Sigmoid colon (tissue), 7 donors: ENCODE results near the gene OR5H15. TPM values are rescaled to one million over a fixed set of nuclear protein-coding genes. Genes with fewer than 3 reads are reported as not detected.
"Not testable (repeated sequence)": the region's sequence is repeated elsewhere in the genome, so short reads cannot be mapped to it uniquely, and the experiment has no call there.

Experiments
- DNase-seq: peaks from one replicate; pipeline ENCODE4 v3.0.0-alpha.2; 2019
- H3K27ac ChIP-seq, 4 donors: fragments of 200-600 bp; sonication (generic); one replicate each; pipeline ENCODE4 v1.5.1; 2016 to 2019; ENCODE audit warnings: mild to moderate bottlenecking in 1 of 4
- H3K27me3 ChIP-seq, 3 donors: fragments of 200-600 bp; sonication (generic); one replicate each; pipeline ENCODE4 v1.5.1; 2019; ENCODE audit warnings: mild to moderate bottlenecking in 1 of 3
- H3K36me3 ChIP-seq, 4 donors: fragments of 200-600 bp; sonication (generic); one replicate each; pipeline ENCODE4 v1.5.1; 2016 to 2019
- H3K4me1 ChIP-seq, 4 donors: fragments of 200-600 bp; sonication (generic); one replicate each; pipeline ENCODE4 v1.5.1; 2017 to 2019
- H3K4me3 ChIP-seq, 4 donors: fragments of 200-600 bp; sonication (generic); one replicate each; pipeline ENCODE4 v1.5.1; 2017 to 2019; ENCODE audit warnings: mild to moderate bottlenecking in 2 of 4, moderate library complexity in 1 of 4
- H3K9me3 ChIP-seq, 4 donors: fragments of 200-600 bp in 3 of 4; sonication (generic) in 3 of 4; one replicate each; pipeline versions ENCODE4 v1.5.1 to v1.6.1; 2013 to 2019
- EP300 ChIP-seq, 4 donors: sonication (generic); formaldehyde crosslinking; IDR thresholded peaks; one replicate each; pipeline ENCODE4 v1.6.1; 2017; ENCODE audit warnings: antibody characterized with exemption in 4 of 4
- POLR2A ChIP-seq, 2 donors: fragments of 450-650 bp; IDR thresholded peaks; one replicate each; pipeline ENCODE4 v1.6.1; 2016; ENCODE audit warnings: antibody characterized with exemption in 2 of 2, mild to moderate bottlenecking in 2 of 2, moderate library complexity in 2 of 2
- POLR2AphosphoS5 ChIP-seq, 4 donors: sonication (generic); formaldehyde crosslinking; IDR thresholded peaks; one replicate each; pipeline ENCODE4 v1.6.1; 2017; ENCODE audit warnings: antibody characterized with exemption in 4 of 4
- WGBS, 2 donors: extraction: QIAGEN DNeasy Blood & Tissue Kit; methylation state at CpG; one replicate each; pipeline ENCODE4 v1.1.7; 2013; 5-methylcytosine and 5-hydroxymethylcytosine counted together
- intact Hi-C: fragments of 100-400 bp; cut with DNase I; formaldehyde crosslinking; loops from one replicate; pipeline ENCODE4 v1.15.1; 2023
- polyA plus RNA-seq, 3 donors: library from polyadenylated mRNA; stranded (reverse); fragments of 200-250 nt; gene quantifications; one replicate each; pipeline ENCODE4 v1.2.3, GENCODE V29; 2013
- total RNA-seq, 4 donors: library from RNA; depleted of rRNA; stranded (reverse); fragments of >200 nt; gene quantifications; one replicate each; pipeline ENCODE4 v1.1.0, GENCODE V29; 2016
- TF ChIP-seq, protein P1 (sequence below), 4 experiments: fragments of 450-650 bp in 3 of 4; fragments of 200-600 bp in 1 of 4; IDR thresholded peaks; one replicate each; pipeline ENCODE4 v1.5.1; 2016 to 2019; ENCODE audit warnings: antibody characterized with exemption in 4 of 4, mild to moderate bottlenecking in 3 of 4, moderate library complexity in 2 of 4
- donor health status: healthy with polysubstance abuse.
- donor health status: Bipolar disorder and iron deficiency.
- donor health status: healthy.

Gene OR5H15
- total RNA-seq: not detected
- polyA plus RNA-seq: not detected

DNA sequence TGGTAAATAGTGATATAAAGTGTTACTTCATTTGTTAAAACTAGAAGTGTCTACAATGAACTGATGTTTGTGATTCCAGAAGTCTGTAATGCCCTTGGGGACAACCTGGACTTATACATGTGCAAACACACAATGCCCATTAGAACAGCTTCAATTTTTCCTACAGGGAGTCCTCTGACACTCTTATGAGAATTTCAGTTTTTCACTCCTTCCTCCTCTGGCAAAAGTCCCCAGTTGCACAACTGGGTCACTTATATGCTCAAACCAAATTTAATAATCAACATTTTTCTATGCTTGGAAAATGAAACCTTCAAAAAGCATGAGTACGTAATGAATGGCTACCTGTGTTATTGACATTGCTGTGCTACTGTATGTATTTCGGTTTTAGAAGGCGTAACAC, at the start of gene OR5H15:
TSS of gene OR5H15 (plus strand) at position 301 of the 400 bp plus-strand sequence. CDS start 2,004 bp downstream, outside the sequence.
- 93 to 94% methylated on average over 3 of the region's 3 CpGs for WGBS, 2 donors
- intact Hi-C loops: no loop called here
- Histone ChIP-seq H3K36me3 (no peaks in the 10 kb centered on the region), H3K4me3 (no peak within 1 kb of the TSS), H3K27ac (no peak within 1 kb of the TSS), H3K27me3 (no peaks in the 10 kb centered on the region), H3K9me3 (no peaks in the 10 kb centered on the region), H3K4me1 (no peaks in the 10 kb centered on the region)
- no peak for DNase-seq
- TF ChIP-seq POLR2A (IDR thresholded peaks at IDR 0.05): no peak
- no peak for TF ChIP-seq POLR2AphosphoS5 (IDR thresholded peaks at IDR 0.05)
- TF ChIP-seq EP300 (IDR thresholded peaks at IDR 0.05): no peak
- TF ChIP-seq, protein P1, sequence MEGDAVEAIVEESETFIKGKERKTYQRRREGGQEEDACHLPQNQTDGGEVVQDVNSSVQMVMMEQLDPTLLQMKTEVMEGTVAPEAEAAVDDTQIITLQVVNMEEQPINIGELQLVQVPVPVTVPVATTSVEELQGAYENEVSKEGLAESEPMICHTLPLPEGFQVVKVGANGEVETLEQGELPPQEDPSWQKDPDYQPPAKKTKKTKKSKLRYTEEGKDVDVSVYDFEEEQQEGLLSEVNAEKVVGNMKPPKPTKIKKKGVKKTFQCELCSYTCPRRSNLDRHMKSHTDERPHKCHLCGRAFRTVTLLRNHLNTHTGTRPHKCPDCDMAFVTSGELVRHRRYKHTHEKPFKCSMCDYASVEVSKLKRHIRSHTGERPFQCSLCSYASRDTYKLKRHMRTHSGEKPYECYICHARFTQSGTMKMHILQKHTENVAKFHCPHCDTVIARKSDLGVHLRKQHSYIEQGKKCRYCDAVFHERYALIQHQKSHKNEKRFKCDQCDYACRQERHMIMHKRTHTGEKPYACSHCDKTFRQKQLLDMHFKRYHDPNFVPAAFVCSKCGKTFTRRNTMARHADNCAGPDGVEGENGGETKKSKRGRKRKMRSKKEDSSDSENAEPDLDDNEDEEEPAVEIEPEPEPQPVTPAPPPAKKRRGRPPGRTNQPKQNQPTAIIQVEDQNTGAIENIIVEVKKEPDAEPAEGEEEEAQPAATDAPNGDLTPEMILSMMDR (IDR thresholded peaks at IDR 0.05): no peak

DNA sequence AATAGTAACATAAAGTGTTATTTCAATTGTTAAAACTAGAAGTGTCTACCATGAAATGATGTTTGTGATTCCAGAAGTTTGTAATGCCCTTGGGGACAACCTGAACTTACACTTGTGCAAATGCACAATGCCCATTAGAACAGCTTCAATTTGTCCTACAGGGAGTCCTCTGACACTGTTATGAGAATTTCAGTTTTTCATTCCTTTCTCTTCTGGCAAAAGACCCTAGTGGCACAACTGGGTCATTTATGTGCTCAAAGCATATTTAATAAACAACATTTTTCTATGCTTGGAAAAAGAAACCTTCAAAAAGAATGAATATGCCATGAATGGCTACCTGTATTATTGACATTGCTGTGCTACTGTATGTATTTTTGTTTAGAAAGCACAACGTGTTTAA, 36.1 kb upstream of the OR5H15 start, which contains the start of gene OR5H1:
TSS of gene OR5H1 (plus strand) at position 301 of the 400 bp plus-strand sequence. CDS start 1,977 bp downstream, outside the sequence.
- intact Hi-C loops: no loop called here
- Histone ChIP-seq H3K4me1 (no peaks in the 10 kb centered on the region), H3K36me3 (no peaks in the 10 kb centered on the region), H3K9me3 (no peaks in the 10 kb centered on the region), H3K27ac (no peak within 1 kb of the TSS), H3K27me3 (no peaks in the 10 kb centered on the region), H3K4me3 (no peak within 1 kb of the TSS)
- DNase-seq: no peak
- no peak for TF ChIP-seq EP300 (IDR thresholded peaks at IDR 0.05)
- 56 to 83% methylated on average over 1 of the region's 1 CpG for WGBS, 2 donors

DNA sequence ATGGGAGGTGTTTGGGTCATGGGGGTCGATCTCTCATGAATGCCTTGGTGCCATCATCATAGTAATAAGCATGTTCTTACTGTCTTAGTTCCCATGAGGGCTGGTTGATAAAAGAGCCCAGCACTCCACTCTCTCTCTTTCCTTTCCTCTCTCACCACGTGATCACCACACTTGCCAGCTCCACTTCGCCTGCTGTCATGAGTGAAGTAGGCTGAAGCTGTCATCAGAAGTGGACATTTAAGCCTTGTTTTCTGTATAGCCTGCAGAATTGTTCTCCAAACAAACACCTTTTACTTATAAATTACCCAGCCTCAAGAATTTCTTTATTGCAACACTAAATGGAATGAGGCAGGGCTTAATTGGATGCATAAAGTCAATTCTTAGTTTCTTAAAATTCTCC, 29.9 kb upstream of the OR5H15 start:
- no peaks in the 10 kb centered on the region for H3K36me3 ChIP-seq
- WGBS, 2 donors: 63 to 77% methylated on average over 3 of the region's 3 CpGs
- H3K4me3 ChIP-seq: no peak overlapping the region
- no peak for DNase-seq
- no peak for TF ChIP-seq POLR2AphosphoS5 (IDR thresholded peaks at IDR 0.05)
- H3K4me1 ChIP-seq: no peaks in the 10 kb centered on the region
- no peaks in the 10 kb centered on the region for H3K27me3 ChIP-seq
- intact Hi-C loops: no loop called here
- no peaks in the 10 kb centered on the region for H3K9me3 ChIP-seq
- no peak overlapping the region for H3K27ac ChIP-seq

DNA sequence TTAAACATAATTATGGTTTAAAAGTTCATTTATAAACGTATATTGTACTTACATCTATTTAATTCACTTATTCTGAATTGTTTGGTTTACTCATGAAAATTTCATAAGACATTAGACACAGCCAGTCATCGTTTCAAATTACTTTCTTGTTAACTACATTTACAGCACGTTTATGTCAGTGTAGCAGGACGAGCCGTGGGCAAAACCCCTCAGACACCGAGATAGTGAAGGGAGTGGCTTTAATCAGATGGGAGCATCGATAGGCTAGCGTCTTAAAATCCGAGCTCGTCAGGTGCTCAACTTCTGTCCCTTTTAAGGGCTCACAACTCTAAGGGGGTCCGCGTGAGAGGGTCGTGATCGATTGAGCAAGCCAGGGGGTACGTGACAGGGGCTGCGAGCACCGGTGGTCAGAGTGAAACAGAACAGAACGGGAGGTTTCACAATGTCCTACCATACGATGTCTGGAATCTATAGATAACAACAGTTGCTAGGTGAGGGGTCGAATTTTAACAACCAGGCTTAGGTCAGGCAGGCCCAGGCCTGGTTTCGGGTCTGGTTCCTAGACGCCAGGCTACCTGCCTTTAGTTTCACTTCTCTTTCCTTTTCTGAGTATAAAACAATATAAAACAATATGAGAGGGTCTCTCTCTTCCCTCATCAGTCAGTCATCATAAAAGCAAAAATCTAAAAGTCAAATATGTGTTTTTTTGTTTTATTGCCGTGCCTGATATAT, 28.5 kb upstream of the OR5H15 start:
- intact Hi-C loops, H3K9me3 ChIP-seq, H3K4me1 ChIP-seq, H3K36me3 ChIP-seq, H3K27me3 ChIP-seq, DNase-seq, H3K27ac ChIP-seq, H3K4me3 ChIP-seq: not testable (repeated sequence)
- 78 to 84% methylated on average over 23 of the region's 23 CpGs for WGBS, 2 donors

DNA sequence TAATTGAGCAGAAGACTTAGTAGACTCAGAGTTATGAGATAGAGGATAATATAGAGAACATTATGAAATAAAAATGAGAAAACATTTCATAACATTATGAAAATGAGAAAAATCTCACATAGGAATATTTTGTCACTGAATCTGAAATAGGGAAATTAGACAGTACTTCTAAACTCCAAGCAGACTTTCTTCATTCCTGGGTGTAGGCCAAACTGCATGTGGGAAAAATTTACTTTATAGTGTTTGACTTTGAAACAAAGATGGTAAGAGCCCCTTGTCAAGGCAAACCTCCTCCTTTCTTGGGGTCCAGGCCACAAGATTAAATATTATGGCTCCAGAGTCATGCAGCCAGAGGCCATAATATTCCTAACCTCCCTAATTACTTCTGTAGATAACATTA, 26.0 kb upstream of the OR5H15 start:
- intact Hi-C loops: no loop called here
- no peak overlapping the region for H3K4me3 ChIP-seq
- no peaks in the 10 kb centered on the region for H3K9me3 ChIP-seq
- H3K4me1 ChIP-seq: no peaks in the 10 kb centered on the region
- no peaks in the 10 kb centered on the region for H3K36me3 ChIP-seq
- DNase-seq: no peak
- no peak for TF ChIP-seq POLR2AphosphoS5 (IDR thresholded peaks at IDR 0.05)
- TF ChIP-seq, protein P1 (IDR thresholded peaks at IDR 0.05): no peak
- TF ChIP-seq POLR2A (IDR thresholded peaks at IDR 0.05): no peak
- TF ChIP-seq EP300 (IDR thresholded peaks at IDR 0.05): no peak
- H3K27ac ChIP-seq: no peak overlapping the region
- H3K27me3 ChIP-seq: no peaks in the 10 kb centered on the region

DNA sequence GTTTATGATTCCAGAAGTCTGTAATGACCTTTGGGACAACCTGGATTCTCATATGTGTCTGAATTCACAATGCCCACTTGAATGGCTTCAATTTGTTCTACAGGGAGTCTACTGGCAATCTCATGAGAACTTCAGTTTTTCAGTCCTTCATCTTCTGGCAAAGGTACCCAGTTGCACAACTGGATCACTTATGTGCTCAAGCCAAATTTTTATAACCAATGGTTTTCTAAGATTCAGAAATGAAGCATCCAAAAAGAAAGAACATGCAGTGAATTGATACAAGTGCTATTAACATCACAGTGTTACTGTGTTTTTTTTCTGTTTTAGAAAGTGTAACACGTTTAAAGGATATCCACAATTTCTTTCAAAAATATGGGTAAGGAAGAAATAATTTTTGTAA, 19.3 kb upstream of the OR5H15 start, which contains the start of gene OR5H14:
TSS of gene OR5H14 (plus strand) at position 301 of the 400 bp plus-strand sequence. CDS start 1,907 bp downstream, outside the sequence.
- no peak for TF ChIP-seq POLR2A (IDR thresholded peaks at IDR 0.05)
- intact Hi-C loops: no loop called here
- WGBS, 2 donors: 73 to 82% methylated on average over 1 of the region's 1 CpG

DNA sequence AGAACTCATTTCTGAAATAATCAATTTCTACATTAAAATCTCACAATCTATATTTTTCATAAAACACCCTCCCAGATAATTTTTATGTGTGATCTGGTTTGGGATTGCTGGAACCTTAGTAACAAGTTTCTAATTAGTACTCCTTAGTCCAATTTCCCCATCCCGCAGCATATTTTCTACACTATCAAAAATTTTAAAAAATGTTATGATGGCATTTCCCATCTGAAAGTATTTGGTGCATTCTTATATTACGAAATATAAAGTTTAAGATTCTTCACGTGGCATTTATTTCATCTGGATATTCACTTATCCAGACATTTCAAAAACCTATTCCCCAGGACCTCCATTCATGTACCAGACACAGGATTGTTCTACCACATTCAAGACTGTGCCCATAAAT, 17.7 kb upstream of the OR5H15 start:
- no peak for TF ChIP-seq EP300 (IDR thresholded peaks at IDR 0.05)
- TF ChIP-seq, protein P1 (IDR thresholded peaks at IDR 0.05): no peak
- no peak for TF ChIP-seq POLR2AphosphoS5 (IDR thresholded peaks at IDR 0.05)
- no peak for TF ChIP-seq POLR2A (IDR thresholded peaks at IDR 0.05)
- Histone ChIP-seq H3K9me3 (no peaks in the 10 kb centered on the region), H3K4me3 (no peak overlapping the region), H3K36me3 (no peaks in the 10 kb centered on the region), H3K27ac (no peak overlapping the region), H3K4me1 (no peaks in the 10 kb centered on the region), H3K27me3 (no peaks in the 10 kb centered on the region)
- intact Hi-C loops: no loop called here
- no peak for DNase-seq
- WGBS, 2 donors: 63 to 77% methylated on average over 3 of the region's 3 CpGs

More for the DNA sequence above, 19.3 kb upstream of the OR5H15 start, which contains the start of gene OR5H14:
- DNase-seq: no peak
- Histone ChIP-seq H3K4me1 (no peaks in the 10 kb centered on the region), H3K9me3 (no peaks in the 10 kb centered on the region), H3K36me3 (no peaks in the 10 kb centered on the region), H3K4me3 (no peak within 1 kb of the TSS), H3K27ac (no peak within 1 kb of the TSS), H3K27me3 (no peaks in the 10 kb centered on the region)

DNA sequence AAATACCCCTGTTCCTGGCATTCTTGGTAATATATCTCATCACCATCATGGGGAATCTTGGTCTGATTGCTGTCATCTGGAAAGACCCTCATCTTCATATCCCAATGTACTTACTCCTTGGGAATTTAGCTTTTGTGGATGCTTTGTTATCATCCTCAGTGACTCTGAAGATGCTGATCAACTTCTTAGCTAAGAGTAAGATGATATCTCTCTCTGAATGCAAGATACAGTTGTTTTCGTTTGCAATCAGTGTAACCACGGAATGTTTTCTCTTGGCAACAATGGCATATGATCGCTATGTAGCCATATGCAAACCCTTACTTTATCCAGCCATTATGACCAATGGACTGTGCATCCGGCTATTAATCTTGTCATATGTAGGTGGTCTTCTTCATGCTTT, 17.0 kb upstream of the OR5H15 start:
- H3K4me1 ChIP-seq, DNase-seq, H3K36me3 ChIP-seq, H3K9me3 ChIP-seq, H3K27me3 ChIP-seq, H3K27ac ChIP-seq, intact Hi-C loops, H3K4me3 ChIP-seq: not testable (repeated sequence)
- 83 to 88% methylated on average over 4 of the region's 4 CpGs for WGBS, 2 donors
